HG03280 (cell line): ENCODE measurements around the gene METAP2.

Experiments used
- ATAC-seq: cut with Tn5 transposase; IDR thresholded peaks from one replicate; pipeline ENCODE4 v1.9.1; 2021; ENCODE audit warnings: mild to moderate bottlenecking, moderate library complexity; ENCODE audit not compliant: unreplicated experiment

METAP2 gene

DNA sequence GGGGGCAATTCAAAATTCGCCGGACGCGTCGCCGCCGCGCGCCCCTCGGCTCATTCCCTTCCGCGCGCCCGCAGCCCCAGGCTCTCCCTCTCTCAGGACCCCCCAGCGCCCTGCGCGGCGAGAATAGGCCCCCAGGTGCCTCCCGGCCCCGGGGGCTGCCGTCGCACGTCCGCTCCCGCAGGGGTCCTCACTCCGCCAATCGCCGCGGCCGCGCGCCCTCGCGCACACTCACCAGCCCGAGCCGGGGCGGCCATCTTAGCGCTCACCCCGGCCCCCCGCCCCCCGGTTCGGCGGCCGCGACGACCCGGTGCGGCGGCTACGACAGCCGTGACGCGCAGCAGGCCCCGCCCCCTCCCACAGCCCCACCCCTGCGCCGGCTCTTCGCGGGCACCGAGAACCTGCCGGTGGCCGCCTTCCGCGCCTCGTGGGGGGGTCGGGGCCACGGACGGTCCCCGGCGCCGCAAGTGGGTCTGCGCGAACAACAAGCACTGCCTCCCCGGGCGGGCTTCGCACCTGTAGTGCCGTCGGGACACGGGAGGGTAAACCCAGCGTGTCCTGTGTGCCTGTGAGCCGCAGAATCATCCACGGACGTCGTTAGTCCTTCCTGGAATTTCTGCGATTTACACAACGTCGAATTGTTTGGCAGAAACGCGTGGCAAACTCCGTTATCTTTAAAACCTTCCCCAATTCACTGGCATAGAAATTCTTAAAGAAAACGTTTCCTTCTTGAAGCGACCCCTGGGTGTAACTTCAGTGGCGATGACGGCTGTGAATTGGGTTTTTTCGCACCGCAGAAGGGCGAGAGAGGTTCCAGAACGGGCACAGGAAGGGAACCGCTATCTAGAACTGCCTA lies 74.8 kb downstream of the METAP2 start:
- ATAC-seq, result no peak

DNA sequence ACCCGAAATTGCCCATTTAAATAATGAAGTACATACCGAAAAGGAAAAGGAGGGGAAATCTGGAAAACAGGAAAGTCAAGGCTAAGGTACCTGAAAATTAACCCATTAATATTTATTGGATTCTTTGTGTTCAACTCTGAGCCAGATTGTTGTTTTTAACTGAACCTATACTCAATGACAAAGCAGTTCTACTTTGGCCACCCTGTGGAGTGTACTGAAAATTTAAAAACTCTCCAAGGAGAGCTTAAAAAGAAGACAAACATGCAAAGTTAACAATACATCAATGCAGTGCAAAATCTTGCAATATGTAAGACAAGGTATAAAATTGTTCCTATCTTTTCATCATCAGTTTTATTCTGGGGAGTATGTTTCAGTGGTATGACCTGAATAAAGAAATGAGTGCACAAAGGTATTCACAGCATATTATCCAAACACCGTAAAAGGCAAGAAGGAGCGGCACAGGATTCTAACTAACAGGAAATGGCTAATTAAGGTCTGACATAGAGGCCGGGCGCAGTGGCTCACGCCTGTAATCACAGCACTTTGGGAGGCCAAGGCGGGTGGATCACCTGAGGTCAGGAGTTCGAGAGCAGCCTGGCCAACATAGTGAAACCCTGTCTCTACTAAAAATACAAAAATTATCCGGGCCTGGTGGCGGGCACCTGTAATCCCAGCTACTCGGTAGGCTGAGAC lies 75.6 kb downstream of the METAP2 start:
- no peak for ATAC-seq

DNA sequence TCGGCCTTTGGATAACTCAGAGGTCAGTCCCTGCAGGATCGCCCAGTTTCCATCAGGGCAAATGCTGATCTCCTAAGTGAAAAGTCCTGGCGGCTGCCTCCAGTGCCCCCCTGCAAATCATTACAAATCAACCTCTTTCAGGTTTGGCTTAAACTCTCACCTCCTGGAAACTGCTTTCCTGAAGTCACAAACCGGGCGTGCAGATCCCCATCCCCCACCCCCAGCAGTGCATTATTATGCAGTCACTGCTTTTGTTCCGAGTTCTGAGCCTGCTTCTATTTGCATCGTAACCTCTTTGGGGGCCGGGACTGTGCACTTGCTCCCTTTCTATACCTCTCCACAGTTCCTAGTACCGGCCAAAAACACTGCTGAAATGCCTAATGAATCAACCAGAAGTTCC lies 77.4 kb downstream of the METAP2 start, which contains the start of gene USP44:
TSS of gene USP44 (minus strand) at position 172 of the 400 bp plus-strand sequence. CDS start 17,220 bp downstream, outside the sequence.
- ATAC-seq, result no peak

DNA sequence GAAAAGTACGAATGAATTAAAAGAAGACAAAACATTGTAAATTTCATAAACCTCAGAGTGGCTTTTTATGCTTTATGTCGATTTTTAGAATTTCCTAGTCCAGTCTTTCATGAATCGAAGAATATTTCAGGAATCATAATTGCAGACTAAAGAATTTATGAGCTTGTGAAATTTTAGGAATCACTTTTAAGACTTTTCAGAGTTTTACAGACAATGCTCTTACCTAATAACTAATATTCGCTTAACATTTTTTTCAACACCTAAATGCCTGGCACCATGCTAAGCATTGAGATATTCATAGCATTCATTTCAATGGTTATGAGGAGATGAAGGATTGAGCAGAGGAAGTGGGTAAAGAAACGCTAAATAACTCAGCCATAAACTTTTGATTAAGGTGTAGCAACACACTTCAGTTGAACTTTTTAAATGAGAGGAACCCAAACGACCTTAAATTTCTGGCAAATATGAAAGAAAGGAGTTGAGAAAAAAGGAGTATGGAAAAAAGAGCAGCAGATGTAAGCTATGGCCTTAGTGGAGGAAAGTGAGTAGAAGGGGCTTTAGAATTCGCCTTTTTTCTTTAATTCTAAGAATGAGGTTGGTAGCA lies 78.1 kb downstream of the METAP2 start:
- no peak for ATAC-seq

DNA sequence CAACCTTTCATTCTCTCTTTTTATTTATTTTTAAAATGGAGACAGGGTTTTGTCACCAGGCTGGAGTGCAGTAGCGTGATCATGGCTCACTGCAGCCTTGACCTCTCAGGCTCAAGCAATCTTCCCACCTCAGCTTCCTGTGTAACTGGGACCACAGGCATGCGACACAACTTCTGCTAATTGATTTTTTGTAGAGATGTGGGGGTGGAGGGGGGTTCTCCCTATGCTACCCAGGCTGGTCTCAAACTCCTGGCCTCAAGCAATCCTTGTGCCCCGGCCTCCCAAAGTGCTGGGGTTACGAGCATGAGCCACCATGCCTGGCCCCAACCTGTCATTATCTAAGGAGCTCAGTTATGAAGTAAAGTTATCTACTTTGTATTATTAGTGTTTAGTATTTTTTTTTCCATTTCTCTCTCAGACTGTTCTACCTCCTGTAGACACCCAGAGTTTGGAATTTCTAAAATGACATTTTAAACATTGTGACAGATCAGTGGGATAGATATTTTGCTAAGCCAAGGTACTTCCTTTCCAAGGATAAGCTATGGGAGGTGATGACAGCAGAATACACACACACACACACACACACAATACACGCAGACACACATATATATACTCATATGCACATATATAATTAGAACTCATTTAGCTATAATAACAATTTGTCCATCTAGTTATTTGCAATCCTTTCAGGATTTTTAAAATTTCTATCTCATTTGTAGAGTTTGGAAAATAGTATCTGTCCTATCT lies 79.4 kb downstream of the METAP2 start:
- ATAC-seq, result no peak

DNA sequence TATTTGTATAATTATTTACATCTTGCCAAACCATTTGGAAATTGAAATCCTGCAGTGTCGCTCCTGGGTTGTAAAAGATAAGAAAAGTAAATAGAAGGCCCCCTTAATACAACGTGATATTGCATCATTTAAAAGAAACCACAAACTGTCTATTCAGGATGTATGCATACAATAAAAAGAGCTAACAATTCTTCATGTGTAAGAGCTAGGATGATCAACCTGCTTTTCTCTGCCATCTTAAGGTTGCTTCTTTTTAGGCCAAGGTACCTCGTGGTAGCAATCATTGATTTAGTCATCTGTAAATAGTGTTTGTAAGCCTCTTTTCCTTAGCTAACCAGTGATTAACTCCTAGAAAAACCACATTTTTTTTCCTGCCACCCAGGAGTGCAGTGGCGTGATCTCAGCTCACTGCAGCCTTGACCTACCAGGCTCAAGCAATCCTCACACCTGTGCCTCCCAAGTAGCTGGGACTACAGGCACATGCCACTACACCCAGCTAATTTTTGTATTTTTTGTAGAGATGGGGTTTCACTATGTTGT lies 80.7 kb downstream of the METAP2 start:
- no peak for ATAC-seq

DNA sequence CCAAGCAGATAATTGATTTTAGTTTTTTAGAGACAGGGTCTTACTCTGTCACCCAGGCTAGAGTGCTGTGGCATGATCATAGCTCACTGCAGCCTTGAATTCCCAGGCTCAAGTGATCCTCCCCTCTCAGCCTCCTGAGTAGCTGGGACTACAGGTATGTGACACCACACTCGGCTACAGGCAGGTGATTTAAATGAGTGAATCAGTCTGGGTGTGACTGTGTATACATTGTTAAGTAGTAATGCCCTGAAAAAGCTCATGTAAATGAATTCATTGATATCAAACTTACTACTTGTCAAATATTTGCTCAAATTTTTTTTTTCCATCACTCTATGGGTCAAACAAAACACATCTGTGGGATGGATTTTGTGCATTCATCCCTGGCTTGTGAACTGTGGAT lies 83.7 kb downstream of the METAP2 start:
- no peak for ATAC-seq
